Activated CD4-positive, CD25-positive, alpha-beta regulatory T cell (primary cell): Measurements from ENCODE around the gene SMAD7.
A peak's percentile ranks its signal among the peaks of the same experiment; 100 is the strongest.

Source experiments
- DNase-seq, 4 experiments: peaks; one replicate each; lab custom pipeline; 2025; lab: John Stamatoyannopoulos, UW

The SMAD7 gene

DNA sequence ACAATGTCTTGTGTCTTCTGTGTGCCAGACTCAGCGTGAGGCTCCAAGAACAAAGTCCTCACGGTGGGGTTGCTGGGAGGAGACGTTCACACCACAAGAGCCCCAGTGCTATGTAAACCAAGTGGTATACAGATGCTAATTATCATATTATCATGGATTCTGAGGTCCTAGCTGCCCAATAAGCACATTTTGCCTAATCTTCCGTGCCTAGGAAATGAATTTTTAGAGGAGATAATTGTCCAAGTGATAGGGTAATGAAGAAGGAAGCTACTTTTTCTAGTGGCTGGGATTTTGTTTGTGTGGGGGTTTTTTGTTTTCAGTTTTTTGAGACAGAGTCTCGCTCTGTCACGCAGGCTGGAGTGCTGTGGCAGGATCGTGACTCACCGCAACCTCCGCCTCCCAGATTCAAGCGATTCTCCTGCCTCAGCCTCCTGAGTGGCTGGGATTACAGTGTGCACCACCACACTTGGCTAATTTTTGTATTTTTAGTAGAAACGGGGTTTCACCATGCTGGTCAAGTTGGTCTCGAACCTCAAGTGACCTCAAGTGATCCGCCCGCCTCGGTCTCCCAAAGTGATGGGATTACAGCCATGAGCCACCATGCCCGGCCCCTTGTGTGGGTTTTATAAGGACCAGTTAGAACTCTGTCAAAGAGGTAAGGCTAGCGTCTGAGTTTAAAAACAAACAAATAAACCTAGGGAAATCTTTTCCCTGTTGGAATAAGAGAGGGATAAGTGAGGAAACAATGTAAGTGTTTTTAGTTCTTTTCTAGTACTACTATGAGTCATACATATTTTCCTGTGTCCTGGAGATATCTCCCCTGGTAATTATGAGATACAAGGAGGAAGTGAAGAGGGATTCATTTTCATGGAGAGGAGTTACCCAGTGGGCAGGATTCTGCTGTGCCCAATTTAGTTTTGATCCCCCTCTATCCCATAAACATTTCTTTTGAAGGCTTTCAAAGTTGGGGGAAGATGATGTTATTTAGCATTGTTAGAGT is 9.5 kb upstream of the SMAD7 start:
- DNase-seq: no peak

DNA sequence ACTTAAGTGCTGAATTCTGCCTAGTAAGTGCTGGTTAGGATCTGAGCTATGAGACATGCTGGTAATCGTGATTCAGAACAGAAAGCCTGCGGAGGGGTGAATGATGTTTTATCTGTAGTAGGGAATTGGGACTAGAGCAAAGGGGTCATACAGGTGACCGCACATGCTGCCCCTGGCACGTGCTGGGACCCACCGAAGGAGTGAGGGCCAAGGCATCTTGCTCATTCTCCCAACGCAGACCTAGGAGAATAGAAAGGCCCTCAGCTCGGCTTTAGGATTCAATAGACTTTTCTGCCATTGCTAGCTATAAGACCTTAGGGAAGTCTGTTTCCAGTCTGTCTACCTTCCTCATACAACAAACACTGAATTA is 8.8 kb upstream of the SMAD7 start:
- DNase-seq: no peak

DNA sequence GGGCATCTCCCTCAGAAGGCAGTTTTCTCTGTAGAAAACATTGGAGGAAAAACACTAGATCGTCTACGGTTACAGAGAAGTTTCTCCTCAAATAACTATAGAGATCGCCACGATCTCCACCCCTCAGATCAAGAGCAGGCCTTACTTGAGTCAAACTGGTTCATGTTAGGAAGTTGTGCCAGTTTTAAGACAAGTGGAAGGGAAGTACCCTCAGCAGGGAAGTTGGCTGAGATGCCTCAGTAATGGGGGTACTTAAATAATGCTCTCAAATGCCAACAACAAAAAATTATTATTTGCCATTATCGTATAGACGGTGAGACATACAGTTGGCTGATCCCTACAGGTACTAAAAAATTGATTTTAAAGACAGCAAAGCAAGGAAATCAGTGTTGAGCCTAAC is 8.2 kb upstream of the SMAD7 start:
- no peak for DNase-seq

DNA sequence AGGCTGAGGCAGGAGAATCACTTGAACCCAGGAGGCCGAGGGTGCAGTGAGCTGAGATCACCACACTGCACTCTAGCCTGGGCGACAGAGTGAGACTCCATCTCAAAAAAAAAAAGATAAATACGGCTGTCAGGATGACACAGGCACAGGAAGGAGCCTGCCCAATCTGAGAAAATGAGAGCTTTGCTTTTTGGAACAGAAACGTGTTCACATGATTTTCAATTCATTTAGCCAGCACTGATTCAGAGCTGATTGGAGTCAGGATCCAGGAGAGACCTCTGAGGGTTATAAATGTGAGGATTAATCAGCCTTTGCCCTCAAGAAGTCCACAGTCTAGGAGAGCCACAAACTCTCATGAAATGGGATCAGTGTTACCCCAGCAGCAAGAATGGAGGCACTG is 6.9 kb upstream of the SMAD7 start:
- DNase-seq: no peak

DNA sequence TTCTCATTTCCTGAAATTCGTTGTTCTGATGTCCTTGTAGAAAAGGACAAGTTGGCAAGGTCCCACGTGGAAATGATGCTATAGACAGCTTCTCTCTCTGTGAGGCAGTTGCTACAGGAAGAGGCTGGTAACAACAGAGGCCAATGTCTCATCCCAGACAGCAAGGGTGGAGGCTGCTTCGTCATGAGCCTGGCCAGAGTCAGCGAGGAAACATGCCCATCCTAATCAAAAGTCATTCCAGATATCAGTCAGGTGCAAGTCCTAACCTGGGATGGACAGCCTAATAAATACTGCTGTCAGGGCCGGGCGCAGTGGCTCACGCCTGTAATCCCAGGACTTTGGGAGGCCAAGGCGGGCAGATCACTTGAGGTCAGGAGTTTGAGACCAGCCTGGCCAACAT is 6.4 kb upstream of the SMAD7 start:
- no peak for DNase-seq

DNA sequence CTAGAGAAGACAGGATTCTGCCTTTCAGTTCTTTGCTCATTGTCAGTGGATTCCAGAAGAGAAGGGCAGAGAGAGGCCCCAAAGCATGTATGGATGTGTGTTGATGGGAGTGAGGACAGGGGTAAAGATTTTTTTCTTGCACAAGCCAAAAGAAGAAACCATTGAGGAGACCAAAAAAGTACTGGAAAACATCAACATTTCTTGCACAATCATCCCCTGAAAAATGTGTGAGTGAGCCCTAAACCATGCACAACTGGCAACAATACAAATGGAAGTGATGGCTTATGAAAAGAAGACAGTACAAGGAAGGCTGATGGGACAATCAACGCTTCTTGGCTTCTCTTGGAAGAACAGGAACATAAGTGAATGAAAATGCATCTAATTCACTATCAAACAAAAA is 5.6 kb upstream of the SMAD7 start:
- no peak for DNase-seq

DNA sequence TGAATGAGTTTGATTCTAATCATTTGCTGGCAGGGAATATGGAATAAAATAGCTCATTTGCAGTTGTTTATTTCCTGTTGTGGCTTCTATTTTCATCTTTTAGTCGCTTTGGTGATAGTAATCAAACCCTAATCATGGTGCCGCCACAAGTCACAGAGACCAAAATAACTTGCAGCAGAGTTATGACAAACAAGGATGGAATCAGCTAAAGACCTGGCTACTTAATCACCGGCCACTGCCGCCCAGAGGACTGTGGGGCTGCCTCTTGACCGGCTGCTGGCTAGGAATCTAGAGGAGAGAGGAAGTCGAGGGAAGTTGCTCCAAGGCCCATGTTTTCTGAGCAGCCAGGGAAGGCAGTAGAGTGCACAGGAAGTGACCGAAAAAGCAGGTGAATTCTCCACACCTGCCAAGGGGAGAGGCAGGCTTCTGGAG is 5.1 kb upstream of the SMAD7 start:
- no peak for DNase-seq

DNA sequence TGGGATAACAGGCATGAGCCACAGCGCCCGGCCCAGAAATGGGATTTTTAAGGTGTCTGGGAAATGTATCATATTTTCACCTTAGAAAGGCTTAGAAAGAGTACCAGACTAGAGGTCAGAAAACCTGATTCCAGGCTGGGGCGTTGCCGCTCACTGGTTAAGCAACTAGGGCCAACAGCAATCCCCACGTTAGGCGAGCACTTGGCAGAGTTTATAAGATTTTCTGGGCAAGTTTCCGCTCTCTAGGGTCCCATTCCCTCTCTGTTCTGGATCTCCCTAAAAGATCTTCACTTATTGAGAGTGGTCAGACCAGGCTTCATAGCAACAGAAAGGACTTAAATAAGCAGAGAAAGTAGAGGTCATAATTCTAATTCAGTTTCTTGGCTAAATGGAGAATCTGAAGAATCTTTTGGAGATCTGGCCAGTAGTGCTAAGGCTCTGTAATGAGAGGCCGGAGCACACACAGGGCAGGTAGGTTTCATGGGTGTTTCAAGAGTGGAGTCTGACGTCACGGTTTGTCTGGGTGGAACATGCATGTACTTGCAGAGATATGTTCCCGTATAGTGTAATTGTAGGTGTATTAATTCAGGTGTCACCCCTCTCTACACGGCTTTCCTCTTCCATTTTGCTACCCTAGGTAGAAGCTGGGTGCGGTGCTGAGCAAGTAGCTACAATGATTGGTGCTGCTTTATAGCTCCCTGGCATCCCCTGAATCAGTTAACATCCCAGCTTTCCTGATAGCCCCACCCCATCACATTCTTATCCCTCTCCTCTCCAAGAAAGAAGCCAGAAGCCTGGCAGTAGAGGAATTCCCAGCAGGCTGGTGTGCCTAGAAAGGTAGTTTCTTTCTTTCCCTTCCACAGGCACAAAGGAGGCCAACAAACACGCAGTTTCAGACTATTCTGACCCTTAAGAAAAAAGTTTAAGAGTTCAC is 4.4 kb upstream of the SMAD7 start:
- DNase-seq: no peak

DNA sequence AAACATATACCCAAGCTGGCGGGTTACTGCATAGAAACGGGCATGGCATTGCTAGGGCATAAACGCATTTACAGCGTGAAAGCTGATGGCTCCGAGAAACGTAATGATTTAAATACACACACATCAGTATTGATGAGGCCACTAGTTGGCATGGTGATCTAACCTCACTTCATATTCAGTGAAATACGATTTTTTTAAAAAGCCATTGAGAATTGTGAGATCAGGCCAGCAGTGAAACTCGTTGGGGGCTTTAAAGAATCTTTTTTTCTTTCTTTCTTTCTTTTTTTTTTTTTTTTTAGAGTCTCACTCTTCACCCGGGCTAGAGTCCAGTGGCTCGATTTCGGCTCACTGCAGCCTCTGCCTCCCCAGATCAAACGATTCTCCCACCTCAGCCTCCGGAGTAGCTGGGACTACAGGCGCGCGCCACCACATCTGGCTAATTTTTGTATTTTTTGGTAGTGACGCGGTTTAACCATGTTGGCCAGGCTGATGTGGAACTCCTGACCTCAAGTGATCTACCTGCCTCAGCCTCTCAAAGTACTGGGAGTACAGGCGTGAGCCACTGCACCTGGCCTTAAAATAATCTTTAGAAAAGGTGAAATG is 2.4 kb upstream of the SMAD7 start:
- DNase-seq: no peak

DNA sequence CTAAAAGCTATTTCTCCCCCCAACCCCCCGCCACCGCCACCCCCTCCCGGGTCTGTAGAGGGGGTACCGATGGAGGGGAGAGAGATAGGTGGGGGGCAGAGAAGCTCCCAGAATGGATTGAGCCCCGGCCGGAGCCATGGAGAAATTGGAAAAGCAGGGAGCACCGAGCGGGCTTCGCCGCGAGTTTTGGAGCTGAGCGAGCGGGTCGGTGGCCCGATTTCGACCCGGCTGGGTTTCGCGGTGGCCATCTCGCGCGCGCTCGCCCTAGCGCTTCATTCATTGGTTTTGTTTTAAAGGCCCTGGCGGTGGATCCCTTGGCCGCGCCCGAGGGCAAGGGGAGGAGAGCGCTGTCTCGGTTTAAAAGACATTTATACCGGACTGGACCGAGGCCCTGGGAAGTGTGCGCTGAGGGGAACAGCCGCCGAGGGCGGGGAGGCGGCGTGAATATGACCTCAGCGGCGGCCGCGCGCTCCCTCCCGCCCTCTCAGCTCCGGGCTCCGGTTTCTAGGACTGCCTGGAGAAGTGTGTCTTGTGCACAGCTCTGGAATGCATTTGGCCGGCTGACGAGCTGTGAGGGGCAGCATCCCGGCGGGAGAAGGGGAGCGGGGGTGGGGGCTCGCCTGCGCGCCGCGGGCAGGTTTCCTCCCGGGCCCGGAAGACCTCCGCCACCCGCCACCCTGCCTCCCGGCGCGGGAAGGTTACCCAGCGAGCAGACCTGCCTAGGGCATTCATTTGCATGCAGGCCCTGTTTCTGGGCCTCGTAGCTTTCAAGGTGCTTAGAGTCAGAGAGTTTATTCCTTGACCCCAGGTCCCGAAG is 1.7 kb upstream of the SMAD7 start:
- DNase-seq: peak in 3 of 4 experiments; percentile 21 to 34 (median 32)

DNA sequence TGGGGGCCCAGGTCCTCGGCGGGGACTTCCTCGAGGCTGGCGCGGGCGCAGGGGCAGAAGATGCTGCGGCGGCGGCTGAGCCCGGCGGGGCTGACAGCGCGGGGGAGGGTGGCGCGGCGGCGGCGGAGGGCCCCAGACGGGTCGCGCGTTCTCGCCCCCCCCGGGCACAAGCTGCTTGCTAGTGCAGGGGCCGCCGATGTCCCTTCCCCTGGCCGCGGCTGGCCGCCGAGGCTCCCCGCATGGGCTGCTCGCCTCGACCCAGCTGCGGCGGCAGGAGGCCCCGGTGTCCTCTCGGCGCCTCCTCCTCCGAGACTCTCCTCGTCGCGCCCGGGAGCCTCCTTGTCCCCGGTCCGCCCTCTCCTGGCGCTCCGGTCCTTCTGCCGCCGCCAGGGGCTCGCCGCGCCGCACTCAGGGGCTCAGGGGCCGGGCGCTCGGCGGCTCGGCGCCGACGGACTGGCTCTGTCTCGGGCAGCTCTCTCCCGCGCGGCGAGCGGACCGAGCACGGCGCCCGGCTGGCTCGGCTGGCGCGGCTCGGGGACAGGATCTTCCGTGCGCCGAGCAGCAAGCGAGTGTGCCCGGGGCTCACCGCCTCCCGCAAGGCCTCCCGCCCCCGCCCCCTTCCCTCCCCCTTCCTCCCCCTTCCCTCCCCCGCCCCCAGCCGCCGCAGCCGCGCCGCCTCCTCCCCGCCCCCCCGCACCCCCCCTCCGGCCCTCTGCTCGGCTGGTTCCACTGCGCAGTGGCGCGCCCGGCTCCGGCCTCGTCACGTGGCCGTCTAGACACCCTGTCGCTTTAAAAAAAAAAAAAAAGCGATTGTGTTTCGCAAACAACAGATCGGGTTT is 902 bp upstream of the SMAD7 start:
- peak; percentile 51 to 68 (median 63) for DNase-seq

DNA sequence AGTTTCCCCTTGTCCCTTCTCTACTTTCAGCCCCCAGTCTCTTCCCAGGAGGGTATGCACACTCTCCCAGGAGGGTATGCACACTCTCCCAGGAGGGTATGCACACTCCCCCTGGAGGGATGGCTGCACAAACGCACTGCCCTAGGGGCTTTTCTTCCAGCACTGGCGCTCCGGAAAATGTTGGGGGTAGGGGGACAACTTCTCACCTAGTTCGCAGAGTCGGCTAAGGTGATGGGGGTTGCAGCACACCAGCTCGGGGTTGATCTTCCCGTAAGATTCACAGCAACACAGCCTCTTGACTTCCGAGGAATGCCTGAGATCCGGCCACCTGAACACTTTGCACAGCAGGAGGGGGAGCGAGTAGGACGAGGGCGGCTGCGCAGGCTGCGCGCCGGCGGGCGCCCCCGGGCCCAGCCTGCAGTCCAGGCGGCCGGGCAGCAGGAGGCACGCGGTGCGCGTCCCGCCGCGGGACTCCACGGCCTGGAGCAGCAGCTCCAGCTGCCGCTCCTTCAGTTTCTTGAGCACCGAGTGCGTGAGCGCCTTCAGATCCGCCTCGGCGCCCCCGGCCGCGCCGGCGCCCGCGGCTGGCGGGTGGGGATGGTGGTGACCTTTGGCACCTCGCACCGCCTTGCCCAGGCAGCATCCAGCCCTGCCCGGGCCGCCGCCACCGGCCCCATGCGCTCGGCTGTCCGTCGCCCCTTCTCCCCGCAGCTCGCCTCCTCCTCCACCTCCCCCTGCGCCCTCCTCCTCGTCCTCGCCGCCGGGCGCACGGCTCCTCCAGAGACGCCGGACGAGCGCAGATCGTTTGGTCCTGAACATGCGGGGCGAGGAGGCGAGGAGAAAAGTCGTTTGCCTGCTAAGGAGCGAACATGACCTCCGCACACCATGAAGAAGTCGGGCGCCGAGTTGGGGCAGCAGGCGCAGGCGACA is 894 bp downstream of the SMAD7 start:
- DNase-seq: peak in 1 of 4 experiments; percentile 16

DNA sequence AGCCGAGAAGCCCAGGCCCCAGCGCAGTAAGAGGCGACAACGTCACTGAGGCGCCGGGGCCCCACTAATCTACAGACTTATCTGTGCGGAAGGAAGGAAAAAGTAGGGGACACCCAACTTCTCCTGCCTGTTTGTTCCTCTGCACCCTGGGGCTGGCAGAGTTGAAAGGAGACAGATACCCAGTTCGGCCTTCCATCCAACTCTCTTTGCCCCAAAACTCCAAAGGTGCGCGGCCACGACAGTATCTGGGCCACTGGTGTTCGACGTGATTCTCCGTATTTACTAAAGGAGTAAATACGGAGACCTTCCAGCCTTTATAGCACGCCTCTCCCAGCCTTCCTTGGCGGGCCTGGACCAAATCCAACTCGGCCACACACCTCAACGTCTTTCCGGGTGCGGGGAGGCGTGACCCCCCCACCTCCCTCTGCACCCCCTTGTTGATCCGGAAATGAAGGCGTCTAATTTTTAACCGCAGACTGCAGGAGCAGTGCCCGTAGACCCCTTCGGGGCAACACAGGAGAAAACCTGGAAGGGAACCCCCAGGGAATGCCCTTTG is 1.6 kb downstream of the SMAD7 start:
- no peak for DNase-seq

DNA sequence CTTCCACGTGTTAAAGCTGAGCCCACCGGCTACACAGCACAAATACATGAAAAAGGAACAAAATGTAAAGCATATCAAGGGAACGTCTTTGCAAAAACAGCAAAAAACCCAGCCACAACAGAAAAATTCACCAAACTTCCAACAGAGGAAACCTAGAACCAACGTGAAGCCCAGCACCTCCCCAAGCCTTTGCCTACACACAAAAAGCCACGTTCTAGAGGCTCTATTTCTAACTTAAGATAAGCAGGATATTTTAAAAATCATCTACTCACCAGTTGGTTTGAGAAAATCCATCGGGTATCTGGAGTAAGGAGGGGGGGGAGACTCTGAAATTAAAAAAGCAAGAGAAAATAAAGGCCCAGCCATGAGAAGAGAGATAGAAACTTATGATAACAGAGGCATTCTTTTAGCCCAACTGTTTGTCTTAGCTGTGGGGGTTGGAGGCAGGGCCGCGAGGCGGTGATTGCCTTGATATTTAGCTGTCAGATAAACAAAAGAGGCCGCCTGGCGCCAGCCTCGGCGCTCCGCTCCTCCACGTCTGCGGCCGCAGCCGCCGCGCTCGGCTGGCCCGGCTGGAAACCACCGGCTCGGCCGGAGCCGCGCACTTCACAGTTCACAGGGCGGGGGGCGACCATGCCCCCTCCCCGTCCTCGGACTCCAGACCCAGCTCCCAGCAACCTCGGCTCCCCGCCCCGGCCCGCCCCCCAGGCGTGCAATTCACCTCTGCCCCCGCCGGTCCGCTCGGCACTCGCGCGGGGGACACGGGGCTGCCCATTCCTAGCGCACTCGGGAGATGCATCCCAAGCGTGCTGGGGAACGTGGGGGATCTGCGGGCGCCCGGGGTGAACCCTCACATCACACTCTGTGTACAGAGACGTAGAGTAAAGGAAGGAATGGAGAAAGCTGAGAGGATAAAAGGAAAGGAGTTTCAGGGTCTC is 2.4 kb downstream of the SMAD7 start:
- peak in 1 of 4 experiments; percentile 13 for DNase-seq

DNA sequence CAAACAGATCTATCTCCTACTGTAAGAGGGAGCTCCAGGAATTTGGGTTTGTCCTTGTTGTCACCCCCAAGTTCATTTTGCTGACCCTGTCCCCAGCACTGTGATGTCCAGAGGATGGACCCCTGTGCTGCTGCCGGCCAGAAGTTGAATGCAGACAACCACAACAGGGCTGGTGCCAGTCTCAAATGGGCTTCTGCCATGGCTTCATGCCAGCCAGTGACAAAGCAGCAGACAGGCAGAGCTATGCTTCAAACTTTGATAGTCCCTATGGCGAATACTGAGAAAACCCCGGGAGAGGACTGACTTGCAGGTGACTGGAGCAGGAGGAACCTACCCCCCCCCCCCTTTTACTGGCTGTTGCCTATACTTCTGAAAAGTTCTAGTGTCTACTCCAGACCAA is 3.2 kb downstream of the SMAD7 start:
- DNase-seq: no peak

DNA sequence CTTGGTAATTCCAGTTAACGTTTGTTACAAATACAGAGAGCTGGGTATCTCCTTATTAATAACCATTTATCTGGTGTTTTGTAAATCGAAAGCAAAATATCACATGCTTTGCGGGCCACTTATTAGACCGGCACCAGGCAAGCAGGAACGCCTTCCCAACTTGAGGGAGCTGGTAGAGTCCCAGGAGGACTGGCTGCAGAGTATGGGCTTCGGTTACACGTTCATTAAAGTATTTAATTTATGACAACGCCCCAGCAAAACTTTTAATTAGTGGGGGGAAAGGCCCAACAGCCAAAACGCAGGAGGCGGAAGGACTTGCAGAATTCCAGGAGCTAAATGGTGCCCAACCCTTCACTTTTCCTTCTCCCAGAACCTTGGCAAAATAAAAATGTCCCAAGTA is 3.7 kb downstream of the SMAD7 start:
- no peak for DNase-seq

DNA sequence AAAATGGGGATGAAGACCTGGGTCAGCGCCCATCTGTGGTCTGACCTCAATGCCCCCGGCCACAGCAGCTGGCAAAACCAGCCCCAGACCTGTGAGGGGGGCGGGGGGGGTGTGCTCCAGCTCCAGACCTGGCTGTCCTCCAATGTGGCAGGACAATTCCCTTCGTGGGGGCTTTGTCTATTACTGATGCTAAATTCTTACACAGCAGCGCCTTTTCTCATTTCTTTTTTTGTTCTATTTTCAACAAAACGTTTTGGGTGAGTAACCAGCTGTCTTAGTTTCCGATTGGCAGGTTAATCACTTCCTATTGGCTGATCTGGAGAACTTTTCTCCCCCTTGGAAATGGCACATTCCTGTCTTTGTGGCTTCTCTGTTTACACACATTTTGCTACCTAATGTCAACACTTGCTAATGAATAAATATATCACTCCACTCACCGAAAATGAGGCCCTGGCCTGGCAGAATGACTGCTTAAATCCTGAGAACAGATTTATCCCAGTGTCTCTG is 4.4 kb downstream of the SMAD7 start:
- no peak for DNase-seq

DNA sequence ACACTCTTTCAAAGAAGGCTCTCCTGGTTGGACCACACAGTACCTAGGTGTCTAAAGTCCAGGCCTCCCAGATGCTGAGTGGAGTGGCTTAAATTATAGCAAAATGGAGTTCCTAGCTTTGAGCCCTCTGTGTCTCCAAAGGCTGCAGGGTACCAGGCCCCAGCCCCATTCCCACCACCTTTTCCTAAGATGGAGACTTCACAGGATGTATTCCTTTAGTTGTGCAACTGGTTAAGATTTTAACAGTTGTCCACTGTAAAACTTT is 4.9 kb downstream of the SMAD7 start:
- no peak for DNase-seq
